ENCODE results near the gene CDKN2B. TPM values are rescaled to one million over a fixed set of nuclear protein-coding genes. Genes with fewer than 3 reads are reported as not detected.
"Not testable (repeated sequence)": the region's sequence is repeated elsewhere in the genome, so short reads cannot be mapped to it uniquely, and the experiment has no call there.

Gene CDKN2B
- total and polyA plus RNA-seq, 2 of the 4 experiments (the other 2 are of a cell fraction), result 3.6 to 8.2 TPM

DNA sequence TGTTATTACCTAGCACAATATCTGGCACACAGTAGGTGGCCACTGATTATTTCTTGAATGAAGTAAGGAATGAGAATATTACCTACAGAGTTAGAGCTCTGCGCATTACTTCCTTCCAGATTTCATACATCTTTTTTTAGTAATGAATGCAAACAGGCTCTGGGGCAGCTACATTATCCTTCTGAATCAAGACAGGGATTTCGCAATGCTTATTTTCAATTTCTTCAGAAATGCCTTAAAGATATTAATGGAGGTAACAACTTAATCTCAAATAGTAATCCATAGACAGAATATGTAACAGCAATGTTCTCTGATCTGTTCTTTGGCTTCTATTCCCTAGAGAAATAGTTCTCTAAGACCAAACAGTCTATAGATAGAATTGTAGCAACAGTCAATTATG, 47.5 kb downstream of the CDKN2B start:
- dilution Hi-C loops (cut with HindIII; ENCODE audit: low sequenced_read_pairs, unreplicated experiment), result no loop called here

DNA sequence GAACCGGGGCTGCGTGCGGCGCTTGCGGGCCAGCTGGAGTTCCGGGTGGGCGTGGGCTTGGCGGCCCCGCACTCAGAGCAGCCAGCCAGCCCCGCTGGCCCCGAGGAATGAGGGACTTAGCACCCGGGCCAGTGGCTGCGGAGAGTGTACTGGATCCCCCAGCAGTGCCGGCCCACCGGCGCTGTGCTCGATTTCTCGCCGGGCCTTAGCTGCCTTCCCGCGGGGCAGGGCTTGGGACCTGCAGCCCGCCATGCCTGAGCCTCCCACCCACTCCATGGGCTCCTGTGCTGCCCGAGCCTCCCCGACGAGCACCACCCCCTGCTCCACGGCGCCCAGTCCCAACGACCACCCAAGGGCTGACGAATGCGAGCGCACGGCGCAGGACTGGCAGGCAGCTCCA, 49.8 kb downstream of the CDKN2B start:
- H3K14ac ChIP-seq (replicated peaks; ENCODE audit: low read depth, low read length); H3K18ac ChIP-seq (ENCODE audit: low read depth, low read length); H3K4me2 ChIP-seq (ENCODE audit: low read depth, low read length); H3K36me3 ChIP-seq (ENCODE audit: control insufficient read depth, insufficient read depth, low read length); H3K4me3 ChIP-seq (ENCODE audit: insufficient read depth, low read depth, low read length); H3K9me3 ChIP-seq (ENCODE audit: control insufficient read depth, insufficient read depth, low read length); H2AFZ ChIP-seq (replicated peaks; ENCODE audit: low read length, poor library complexity); H4K20me1 ChIP-seq (ENCODE audit: insufficient read depth, low read length); H4K5ac ChIP-seq (ENCODE audit: low read depth, low read length); H3K56ac ChIP-seq (ENCODE audit: extremely low read depth, insufficient read depth, low read length); H2BK5ac ChIP-seq (ENCODE audit: low read depth, low read length, poor library complexity, severe bottlenecking); intact Hi-C loops (cut with micrococcal nuclease); H2BK120ac ChIP-seq (ENCODE audit: low read depth, low read length); H3K4ac ChIP-seq (ENCODE audit: low read depth, low read length); H2AK5ac ChIP-seq (ENCODE audit: low read depth, low read length); H2AK9ac ChIP-seq (replicated peaks; ENCODE audit: low read depth, low read length, poor library complexity); H3K27ac ChIP-seq (ENCODE audit: insufficient read depth, low read length); H3K9me1 ChIP-seq (ENCODE audit: insufficient read depth, low read length); BruUV-seq (replicated peaks); H3K23ac ChIP-seq (ENCODE audit: low read depth, low read length); in situ Hi-C loops (cut with MboI; ENCODE audit: low sequenced_read_pairs); H2BK20ac ChIP-seq (ENCODE audit: low read depth, low read length); H3K27me3 ChIP-seq (ENCODE audit: control insufficient read depth, insufficient read depth, low read length); dilution Hi-C loops (cut with HindIII; ENCODE audit: low sequenced_read_pairs, unreplicated experiment); H4K91ac ChIP-seq (ENCODE audit: insufficient read depth, low read depth, low read length); H2BK15ac ChIP-seq (ENCODE audit: low read depth, low read length); H4K8ac ChIP-seq (ENCODE audit: low read depth in 2 of 2, low read length in 2 of 2); ATAC-seq (ENCODE audit: low read depth); H3K79me1 ChIP-seq (ENCODE audit: low read depth in 1 of 2, low read length in 2 of 2); CTCF ChIA-PET; DNase-seq; POLR2A ChIA-PET (ENCODE audit: unreplicated experiment); H3K9ac ChIP-seq (ENCODE audit: low read depth, low read length); H3K4me1 ChIP-seq (ENCODE audit: control insufficient read depth, insufficient read depth, low read length): not testable (repeated sequence)
- no CpG with 5 or more reads among the region's 33 CpGs for WGBS, 2 experiments (ENCODE audit: extremely low coverage in 2 of 2, insufficient read length in 1 of 2)

More for the DNA sequence above, 47.5 kb downstream of the CDKN2B start:
- Histone ChIP-seq H2AFZ (replicated peaks; ENCODE audit: low read length, poor library complexity) (no peak overlapping the region), H3K4me3 (ENCODE audit: insufficient read depth, low read depth, low read length) (no peak overlapping the region), H2BK15ac (ENCODE audit: low read depth, low read length) (no peak overlapping the region), H3K14ac (replicated peaks; ENCODE audit: low read depth, low read length) (no peak overlapping the region), H2AK9ac (replicated peaks; ENCODE audit: low read depth, low read length, poor library complexity) (no peak overlapping the region), H3K27ac (ENCODE audit: insufficient read depth, low read length) (no peak overlapping the region), H3K4me1 (ENCODE audit: control insufficient read depth, insufficient read depth, low read length) (no peaks in the 10 kb centered on the region; the same call in 1 of the 2 replicates), H3K9me3 (ENCODE audit: control insufficient read depth, insufficient read depth, low read length) (0 out of 2 replicates have a peak, but pooled peaks cover 2% of the 10 kb centered on the region), H4K8ac (ENCODE audit: low read depth in 2 of 2, low read length in 2 of 2) (no peak overlapping the region), H3K9ac (ENCODE audit: low read depth, low read length) (no peak overlapping the region), H4K91ac (ENCODE audit: insufficient read depth, low read depth, low read length) (no peak overlapping the region), H3K27me3 (ENCODE audit: control insufficient read depth, insufficient read depth, low read length) (peaks cover 4% of the 10 kb centered on the region), H2BK20ac (ENCODE audit: low read depth, low read length) (no peak overlapping the region), H3K18ac (ENCODE audit: low read depth, low read length) (no peak overlapping the region), H4K5ac (ENCODE audit: low read depth, low read length) (no peak overlapping the region), H3K79me1 (ENCODE audit: low read depth in 1 of 2, low read length in 2 of 2) (no peaks in the 10 kb centered on the region), H4K20me1 (ENCODE audit: insufficient read depth, low read length) (no peaks in the 10 kb centered on the region), H3K23ac (ENCODE audit: low read depth, low read length) (no peak overlapping the region), H3K4me2 (ENCODE audit: low read depth, low read length) (no peak overlapping the region), H2BK5ac (ENCODE audit: low read depth, low read length, poor library complexity, severe bottlenecking) (no peak overlapping the region), H3K4ac (ENCODE audit: low read depth, low read length) (no peak overlapping the region), H2AK5ac (ENCODE audit: low read depth, low read length) (no peak overlapping the region), H2BK120ac (ENCODE audit: low read depth, low read length) (no peak overlapping the region), H3K56ac (ENCODE audit: extremely low read depth, insufficient read depth, low read length) (no peak overlapping the region), H3K36me3 (ENCODE audit: control insufficient read depth, insufficient read depth, low read length) (no peaks in the 10 kb centered on the region), H3K9me1 (ENCODE audit: insufficient read depth, low read length) (no peaks in the 10 kb centered on the region)
- ChIA-PET POLR2A (ENCODE audit: unreplicated experiment) (no interaction called here), CTCF (no interaction called here)
- no CpG with 5 or more reads among the region's 2 CpGs for WGBS, 2 experiments (ENCODE audit: extremely low coverage in 2 of 2, insufficient read length in 1 of 2)
- no peak for DNase-seq
- ATAC-seq (ENCODE audit: low read depth), result no peak
- intact Hi-C loops (cut with micrococcal nuclease), result no loop called here
- no TSS peak for BruUV-seq (replicated peaks)
- in situ Hi-C loops (cut with MboI; ENCODE audit: low sequenced_read_pairs), result loop anchor here (10.0 kb wide), 1 partner anchor 147 kb away; no protein-coding TSS in a partner anchor
- TF ChIP-seq MAFK (IDR thresholded peaks at IDR 0.05; ENCODE audit: low read depth, low read length) (no peak), CEBPB (IDR thresholded peaks at IDR 0.05; ENCODE audit: low read depth, low read length) (peak; percentile 93)
- TF ChIP-seq, protein P1, sequence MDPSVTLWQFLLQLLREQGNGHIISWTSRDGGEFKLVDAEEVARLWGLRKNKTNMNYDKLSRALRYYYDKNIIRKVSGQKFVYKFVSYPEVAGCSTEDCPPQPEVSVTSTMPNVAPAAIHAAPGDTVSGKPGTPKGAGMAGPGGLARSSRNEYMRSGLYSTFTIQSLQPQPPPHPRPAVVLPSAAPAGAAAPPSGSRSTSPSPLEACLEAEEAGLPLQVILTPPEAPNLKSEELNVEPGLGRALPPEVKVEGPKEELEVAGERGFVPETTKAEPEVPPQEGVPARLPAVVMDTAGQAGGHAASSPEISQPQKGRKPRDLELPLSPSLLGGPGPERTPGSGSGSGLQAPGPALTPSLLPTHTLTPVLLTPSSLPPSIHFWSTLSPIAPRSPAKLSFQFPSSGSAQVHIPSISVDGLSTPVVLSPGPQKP (IDR thresholded peaks at IDR 0.05; ENCODE audit: borderline replicate concordance, low read depth, low read length), result no peak

Measured in IMR-90 (cell line).